22Rv1 (cell line): ENCODE data around the gene CPNE4.

Experiments
- H3K27ac ChIP-seq: fragments of 450-650 bp; 2 replicates; pipeline ENCODE4 v1.5.1; 2017
- ZFX ChIP-seq: fragments of 450-650 bp; IDR thresholded peaks from 2 replicates; pipeline ENCODE4 v1.6.1; 2017; ENCODE audit warnings: antibody characterized with exemption, borderline replicate concordance
- TF ChIP-seq, protein P1 (sequence below): fragments of 450-650 bp; IDR thresholded peaks from 2 replicates; pipeline ENCODE4 v1.5.1; 2017; ENCODE audit warnings: mild to moderate bottlenecking

Gene CPNE4

DNA sequence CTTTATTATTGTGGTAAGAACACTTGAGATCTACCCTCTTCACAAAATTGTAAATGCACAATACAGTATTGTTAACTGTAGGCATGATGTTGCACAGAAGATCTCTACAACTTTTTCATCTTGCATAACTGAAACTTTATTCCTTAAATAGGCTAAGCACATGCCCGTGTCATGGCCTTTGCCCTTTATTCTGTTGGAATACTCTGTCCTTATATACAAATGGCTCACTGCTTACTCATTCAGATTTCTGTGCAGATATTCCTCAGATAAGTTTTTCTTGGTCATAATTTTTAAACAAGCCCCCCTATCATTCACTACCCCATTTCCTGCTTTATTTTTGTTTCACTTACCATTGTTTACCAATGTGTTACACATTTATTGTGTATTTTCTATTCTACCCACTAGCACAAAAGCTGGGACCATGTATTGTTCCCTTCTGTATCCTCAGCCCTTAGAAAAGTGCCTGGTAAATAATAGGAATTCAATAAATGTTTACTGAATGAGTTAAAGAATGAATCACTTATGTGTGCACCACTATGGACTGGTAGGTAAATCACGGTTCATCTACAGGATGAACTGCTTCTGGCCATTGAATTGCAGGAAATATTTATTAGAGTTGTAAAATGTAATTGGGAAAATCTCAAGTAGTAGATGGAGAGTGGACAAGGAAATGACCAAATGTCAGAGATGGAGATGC lies 151.0 kb downstream of the CPNE4 start:
- TF ChIP-seq ZFX, result no peak
- TF ChIP-seq, protein P1, sequence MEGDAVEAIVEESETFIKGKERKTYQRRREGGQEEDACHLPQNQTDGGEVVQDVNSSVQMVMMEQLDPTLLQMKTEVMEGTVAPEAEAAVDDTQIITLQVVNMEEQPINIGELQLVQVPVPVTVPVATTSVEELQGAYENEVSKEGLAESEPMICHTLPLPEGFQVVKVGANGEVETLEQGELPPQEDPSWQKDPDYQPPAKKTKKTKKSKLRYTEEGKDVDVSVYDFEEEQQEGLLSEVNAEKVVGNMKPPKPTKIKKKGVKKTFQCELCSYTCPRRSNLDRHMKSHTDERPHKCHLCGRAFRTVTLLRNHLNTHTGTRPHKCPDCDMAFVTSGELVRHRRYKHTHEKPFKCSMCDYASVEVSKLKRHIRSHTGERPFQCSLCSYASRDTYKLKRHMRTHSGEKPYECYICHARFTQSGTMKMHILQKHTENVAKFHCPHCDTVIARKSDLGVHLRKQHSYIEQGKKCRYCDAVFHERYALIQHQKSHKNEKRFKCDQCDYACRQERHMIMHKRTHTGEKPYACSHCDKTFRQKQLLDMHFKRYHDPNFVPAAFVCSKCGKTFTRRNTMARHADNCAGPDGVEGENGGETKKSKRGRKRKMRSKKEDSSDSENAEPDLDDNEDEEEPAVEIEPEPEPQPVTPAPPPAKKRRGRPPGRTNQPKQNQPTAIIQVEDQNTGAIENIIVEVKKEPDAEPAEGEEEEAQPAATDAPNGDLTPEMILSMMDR, result no peak
- no peak overlapping the region for H3K27ac ChIP-seq

DNA sequence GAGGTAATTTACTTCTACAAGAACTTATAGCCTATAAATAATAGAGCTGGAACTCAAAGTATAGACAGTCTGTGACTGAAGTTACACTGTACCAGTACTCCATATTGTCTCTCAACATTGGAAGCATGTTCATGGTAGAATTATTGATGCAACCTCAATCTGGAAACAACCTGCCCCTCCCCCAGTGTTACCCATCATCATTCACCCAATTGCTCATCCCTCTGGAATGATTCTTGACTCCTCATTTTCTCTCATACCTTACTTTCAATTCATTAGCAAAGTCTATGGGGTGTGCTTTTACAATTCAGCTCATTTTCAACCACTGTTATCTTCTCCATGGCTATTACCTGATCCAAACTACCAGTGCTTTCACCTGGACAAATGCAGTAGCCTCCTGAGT lies 151.7 kb downstream of the CPNE4 start:
- TF ChIP-seq, protein P1, result no peak
- no peak for TF ChIP-seq ZFX
- H3K27ac ChIP-seq, result no peak overlapping the region

DNA sequence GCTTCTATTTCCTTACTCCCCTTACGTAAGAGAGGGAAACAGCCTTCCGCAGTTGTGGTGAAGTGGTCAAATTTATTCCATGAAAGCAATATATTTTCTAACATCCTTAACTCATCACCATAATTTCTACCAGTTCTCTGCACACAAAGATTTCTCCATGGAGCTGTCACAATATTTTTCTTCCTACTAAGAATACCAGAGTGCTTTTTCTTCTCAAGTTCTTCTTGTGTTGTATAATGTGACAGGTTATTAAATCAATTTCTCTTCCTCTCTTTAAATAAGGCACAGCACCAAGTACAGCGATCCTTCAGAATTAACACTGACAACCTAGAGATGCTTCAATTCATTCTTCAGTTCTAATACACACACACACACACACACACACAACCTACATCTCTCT lies 153.0 kb downstream of the CPNE4 start:
- TF ChIP-seq, protein P1, result no peak
- no peak for TF ChIP-seq ZFX
- no peak overlapping the region for H3K27ac ChIP-seq

DNA sequence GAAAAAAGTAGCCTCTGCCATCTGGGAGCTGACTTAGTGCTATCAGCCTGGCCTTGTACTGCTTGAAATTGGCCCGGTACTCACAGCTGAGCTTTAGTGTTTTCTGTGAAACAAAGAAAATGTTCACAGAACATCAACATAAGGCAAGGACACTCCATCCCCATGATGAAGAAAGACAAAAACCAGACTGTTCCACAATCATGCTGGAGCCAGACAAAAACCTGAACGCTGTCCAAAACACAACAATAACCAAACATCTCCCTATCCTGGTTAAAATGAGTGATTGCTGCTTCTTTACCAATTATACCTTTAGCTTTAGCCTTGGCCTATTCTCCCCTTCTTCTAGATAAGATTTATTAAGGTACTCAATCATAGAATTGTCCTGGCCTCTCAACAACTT lies 153.9 kb downstream of the CPNE4 start:
- no peak overlapping the region for H3K27ac ChIP-seq
- TF ChIP-seq ZFX, result no peak
- TF ChIP-seq, protein P1, result no peak

DNA sequence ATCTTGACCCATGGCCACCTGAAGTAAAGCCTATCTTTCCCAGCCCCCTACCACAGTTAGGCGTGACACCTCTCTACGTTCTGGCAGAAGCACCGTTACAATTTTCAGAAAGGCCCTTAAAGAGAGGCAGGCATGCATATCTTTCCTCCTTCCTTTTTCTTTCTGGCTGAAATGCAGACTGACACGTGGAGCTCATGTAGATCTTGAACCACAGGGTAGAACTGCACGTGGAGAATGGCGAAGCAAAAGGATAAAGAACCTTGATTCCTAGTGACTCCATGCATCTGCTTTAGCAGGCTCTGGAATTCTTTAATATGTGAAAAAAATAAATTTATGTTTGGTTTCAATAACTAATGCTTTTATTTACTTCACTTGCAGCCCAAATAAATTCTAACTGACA lies 166.6 kb downstream of the CPNE4 start:
- TF ChIP-seq, protein P1, result no peak
- TF ChIP-seq ZFX, result no peak
- no peak overlapping the region for H3K27ac ChIP-seq

DNA sequence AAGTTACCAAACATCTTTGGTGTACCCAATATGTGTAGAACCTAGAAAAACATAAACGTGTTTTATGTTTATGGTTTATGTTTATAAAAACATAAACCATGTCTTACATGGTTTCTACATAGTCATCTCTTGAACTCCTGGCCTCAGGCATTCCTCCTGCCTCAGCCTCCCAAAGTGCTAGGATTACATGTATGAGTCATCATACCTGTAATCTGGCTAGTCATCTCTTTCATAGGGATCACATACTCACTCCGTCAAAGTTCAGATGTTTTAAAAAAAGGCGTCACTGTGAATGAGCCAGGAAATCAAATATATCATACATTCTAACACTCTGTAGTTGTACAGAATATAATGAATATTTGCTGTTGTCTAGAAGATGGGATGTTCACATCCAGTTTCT lies 178.6 kb downstream of the CPNE4 start:
- TF ChIP-seq ZFX, result no peak
- TF ChIP-seq, protein P1, result no peak
- H3K27ac ChIP-seq, result no peak overlapping the region

DNA sequence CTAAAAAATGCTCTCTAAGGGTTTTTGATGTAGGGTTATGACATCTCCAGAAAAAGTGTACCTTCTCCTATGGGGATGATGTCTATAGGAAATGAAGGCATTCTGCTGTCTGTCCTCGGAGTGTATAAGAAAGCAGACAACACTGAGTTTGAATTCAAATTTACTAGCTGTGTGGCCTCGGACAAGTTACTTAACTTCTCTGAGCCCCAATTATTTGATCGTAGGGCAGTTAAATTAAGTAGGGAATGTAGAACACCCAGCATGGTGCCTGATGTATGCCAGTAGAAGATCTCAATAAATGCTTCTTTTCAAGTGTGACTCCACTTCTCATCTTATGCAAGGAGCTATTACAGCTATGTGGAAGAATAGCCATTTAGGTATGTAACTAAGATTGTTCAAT lies 184.6 kb downstream of the CPNE4 start:
- TF ChIP-seq, protein P1, result no peak
- no peak for TF ChIP-seq ZFX
- H3K27ac ChIP-seq, result no peak overlapping the region
